ENCODE data around the gene NANP. TPM values are rescaled to one million over a fixed set of nuclear protein-coding genes. Genes with fewer than 3 reads are reported as not detected.
"Not testable (repeated sequence)": the region's sequence is repeated elsewhere in the genome, so short reads cannot be mapped to it uniquely, and the experiment has no call there.

NANP gene
- total and polyA plus RNA-seq, 7 donors: 1.9 to 4.1 (median 2.9) TPM

- Histone ChIP-seq H3K27ac (no peak overlapping the region), H3K36me3 (ENCODE audit: insufficient read depth in 1 of 2, low read depth in 1 of 2) (no peaks in the 10 kb centered on the region), H3K4me3 (no peak overlapping the region), H3K27me3 (ENCODE audit: insufficient read depth in 3 of 3, low read length in 2 of 3) (peaks cover 0 to 8% (median 0%) of the 10 kb centered on the region in 3 donors), H3K4me1 (no peaks in the 10 kb centered on the region), H3K9me3 (no peaks in the 10 kb centered on the region)
- TF ChIP-seq CTCF (IDR thresholded peaks at IDR 0.05): no peak
- no peak for ATAC-seq
- intact Hi-C loops (cut with DNase I): no loop called here
- DNase-seq: no peak
- 64 to 67% (median 67%) methylated on average over 2 of the region's 2 CpGs for WGBS, 3 donors
Measured at GRCh38 chr20:25601659-25602058, 22.2 kb downstream of the NANP start.

GRCh38 chr20:25600632-25601031, 23.2 kb downstream of the NANP start:
- 57 to 74% (median 71%) methylated on average over 10 of the region's 10 CpGs for WGBS, 3 donors
- DNase-seq (no peak), ATAC-seq (no peak)
- Histone ChIP-seq H3K9me3 (no peaks in the 10 kb centered on the region), H3K4me1 (no peaks in the 10 kb centered on the region), H3K27ac (no peak overlapping the region), H3K4me3 (no peak overlapping the region), H3K36me3 (ENCODE audit: insufficient read depth in 1 of 2, low read depth in 1 of 2) (no peaks in the 10 kb centered on the region), H3K27me3 (ENCODE audit: insufficient read depth in 3 of 3, low read length in 2 of 3) (peaks cover 0 to 8% (median 0%) of the 10 kb centered on the region in 3 donors)
- intact Hi-C loops (cut with DNase I): no loop called here
- no peak for TF ChIP-seq CTCF (IDR thresholded peaks at IDR 0.05)

- no peak for ATAC-seq
- H3K27ac ChIP-seq: no peak overlapping the region
- TF ChIP-seq CTCF (IDR thresholded peaks at IDR 0.05): no peak
- 60 to 67% (median 63%) methylated on average over 9 of the region's 9 CpGs for WGBS, 3 donors
- no peak for DNase-seq
- H3K36me3 ChIP-seq (ENCODE audit: insufficient read depth in 1 of 2, low read depth in 1 of 2): no peaks in the 10 kb centered on the region
- intact Hi-C loops (cut with DNase I): no loop called here
- H3K4me1 ChIP-seq: no peaks in the 10 kb centered on the region
- no peak overlapping the region for H3K4me3 ChIP-seq
- H3K27me3 ChIP-seq (ENCODE audit: insufficient read depth in 3 of 3, low read length in 2 of 3): peaks cover 0 to 3% (median 0%) of the 10 kb centered on the region in 3 donors
- no peaks in the 10 kb centered on the region for H3K9me3 ChIP-seq
Measured at GRCh38 chr20:25592135-25592852, 31.5 kb downstream of the NANP start.

GRCh38 chr20:25590778-25591177, 33.0 kb downstream of the NANP start:
- DNase-seq; H3K9me3 ChIP-seq; H3K27me3 ChIP-seq (ENCODE audit: insufficient read depth in 3 of 3, low read length in 2 of 3); H3K36me3 ChIP-seq (ENCODE audit: insufficient read depth in 1 of 2, low read depth in 1 of 2); intact Hi-C loops (cut with DNase I); ATAC-seq; H3K4me3 ChIP-seq; H3K27ac ChIP-seq; H3K4me1 ChIP-seq: not testable (repeated sequence)
- 69 to 77% (median 75%) methylated on average over 4 of the region's 4 CpGs for WGBS, 3 donors

GRCh38 chr20:25588491-25588890, 35.3 kb downstream of the NANP start:
- Histone ChIP-seq H3K9me3 (no peaks in the 10 kb centered on the region), H3K27me3 (ENCODE audit: insufficient read depth in 3 of 3, low read length in 2 of 3) (peaks cover 0 to 24% (median 11%) of the 10 kb centered on the region in 3 donors), H3K27ac (no peak overlapping the region), H3K4me3 (no peak overlapping the region), H3K36me3 (ENCODE audit: insufficient read depth in 1 of 2, low read depth in 1 of 2) (no peaks in the 10 kb centered on the region), H3K4me1 (no peaks in the 10 kb centered on the region)
- no peak for ATAC-seq
- intact Hi-C loops (cut with DNase I): no loop called here
- WGBS, 3 donors: 94 to 98% (median 95%) methylated on average over 7 of the region's 7 CpGs
- TF ChIP-seq CTCF (IDR thresholded peaks at IDR 0.05): no peak
- DNase-seq: no peak

Measured in psoas muscle (tissue), 8 donors.